ENCODE measurements around the gene GOLGA7B.

The GOLGA7B gene

DNA sequence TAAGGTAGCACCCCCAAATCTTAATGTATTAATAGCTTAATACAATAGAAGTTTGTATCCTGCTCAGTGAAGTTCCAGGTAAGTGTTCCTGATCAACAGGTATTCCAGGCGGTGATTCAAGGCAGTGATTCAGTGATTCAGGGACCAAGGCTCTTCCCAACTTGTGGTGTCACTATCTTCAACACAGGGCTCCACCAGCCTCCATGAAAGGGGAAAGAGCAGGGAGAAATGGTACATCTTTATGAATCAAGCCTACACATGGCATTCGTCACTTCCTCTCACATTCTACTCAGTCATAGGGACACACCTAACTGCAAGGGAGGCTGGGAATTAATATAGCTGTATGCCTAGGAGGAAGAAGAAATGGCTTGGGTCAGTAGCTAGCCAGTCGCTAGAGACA lies 5.1 kb downstream of the GOLGA7B start:
- no peaks in the 10 kb centered on the region for H3K36me3 ChIP-seq
- H3K27ac ChIP-seq = no peak overlapping the region
- H3K27me3 ChIP-seq = peaks cover 7 to 17% (median 13%) of the 10 kb centered on the region in 11 experiments; a peak in 20 of 22 replicates
- H3K4me3 ChIP-seq = no peak overlapping the region
- H3K4me1 ChIP-seq = peaks cover 20 to 83% (median 50%) of the 10 kb centered on the region in 10 experiments
- H3K9me3 ChIP-seq (replicated peaks in 1 of 11) = no peaks in the 10 kb centered on the region
- no peak for TF ChIP-seq Cebpa-rat (IDR thresholded peaks at IDR 0.05)
- H3K9ac ChIP-seq = no peak overlapping the region
- H4K20me1 ChIP-seq = peaks cover 0 to 18% (median 6%) of the 10 kb centered on the region in 11 experiments; a peak in 10 of 22 replicates
- H3K4me2 ChIP-seq = peak overlapping the region in 3 of 11 experiments; percentile 21 to 85 (median 44); a peak in 6 of 22 replicates

DNA sequence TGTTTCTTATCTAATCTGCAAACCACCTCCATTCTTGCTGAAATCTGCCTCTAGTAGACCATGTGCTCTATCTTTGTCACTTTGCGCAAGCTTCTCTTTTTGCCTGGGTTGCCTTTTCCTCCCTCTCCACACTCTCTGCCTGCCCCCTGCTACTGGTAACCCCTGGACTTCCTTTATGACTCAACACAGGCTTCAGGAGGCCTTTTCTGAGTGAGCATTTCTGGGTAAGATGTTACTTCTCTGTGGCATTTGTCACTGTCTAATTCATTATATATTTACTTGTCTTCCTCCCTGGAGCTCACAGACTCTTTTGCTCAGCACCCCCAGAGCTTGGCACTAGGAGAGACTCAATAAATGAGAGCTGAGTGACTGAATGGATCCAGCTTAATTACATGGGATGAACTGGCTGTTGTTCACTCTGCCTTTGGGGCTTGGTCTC lies 8.4 kb downstream of the GOLGA7B start:
- H3K27me3 ChIP-seq = no peaks in the 10 kb centered on the region
- peak overlapping the region in 2 of 11 experiments; percentile 26 to 36; a peak in 4 of 22 replicates for H3K9ac ChIP-seq
- peaks cover 0 to 3% (median 0%) of the 10 kb centered on the region in 11 experiments; a peak in 2 of 22 replicates for H4K20me1 ChIP-seq
- peak overlapping the region in 10 of 11 experiments; percentile 2 to 81 (median 69); a peak in 17 of 22 replicates for H3K4me2 ChIP-seq
- no peaks in the 10 kb centered on the region for H3K36me3 ChIP-seq
- TF ChIP-seq Cebpa-rat (IDR thresholded peaks at IDR 0.05) = peak in 4 of 11 experiments; percentile 13 to 60 (median 40); a peak in 2 of 22 replicates
- peaks cover 0 to 67% (median 21%) of the 10 kb centered on the region in 10 experiments; a peak in 17 of 20 replicates for H3K4me1 ChIP-seq
- H3K9me3 ChIP-seq (replicated peaks in 1 of 11) = no peaks in the 10 kb centered on the region
- peak overlapping the region in 6 of 11 experiments; percentile 29 to 64 (median 46); a peak in 9 of 22 replicates for H3K27ac ChIP-seq
- H3K4me3 ChIP-seq = no peak overlapping the region

DNA sequence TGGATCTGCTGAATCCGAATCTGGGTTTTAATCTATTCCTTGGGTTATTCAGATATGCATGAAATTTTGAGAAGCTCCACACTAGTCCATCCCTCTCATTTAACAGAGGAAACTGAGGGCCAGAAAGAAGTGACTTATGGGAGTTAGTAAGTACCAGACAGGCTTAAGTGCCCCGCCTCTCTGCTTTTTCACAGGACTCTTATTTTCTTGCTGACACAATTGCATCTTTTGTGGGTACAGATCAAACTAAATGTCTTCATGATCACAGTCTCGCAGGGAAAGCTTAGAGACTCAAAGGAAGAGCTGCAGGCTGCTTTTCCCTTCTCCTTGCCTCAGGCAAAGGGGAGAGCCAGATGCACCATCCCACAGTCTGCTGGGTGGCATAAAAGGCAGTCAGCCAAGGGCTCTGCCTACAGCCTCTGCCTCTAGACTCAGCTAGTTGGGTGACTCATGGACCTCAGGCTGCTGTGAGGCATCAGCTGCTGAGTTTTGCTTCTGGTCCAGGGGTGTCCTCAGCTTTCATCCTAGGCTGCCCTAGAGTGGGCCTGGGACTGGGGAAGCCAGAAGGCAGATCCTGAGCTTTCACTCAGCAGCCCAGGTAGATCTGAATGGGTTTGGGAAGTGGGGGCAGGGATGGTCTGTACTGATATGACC lies 11.6 kb downstream of the GOLGA7B start:
- Histone ChIP-seq H3K27ac (no peak overlapping the region), H4K20me1 (no peaks in the 10 kb centered on the region; a peak in 2 of 22 replicates), H3K4me1 (peaks cover 0 to 41% (median 16%) of the 10 kb centered on the region in 10 experiments; a peak in 16 of 20 replicates), H3K4me2 (peak overlapping the region in 2 of 11 experiments; percentile 23 to 52; a peak in 3 of 22 replicates), H3K27me3 (no peaks in the 10 kb centered on the region), H3K9ac (no peak overlapping the region), H3K36me3 (no peaks in the 10 kb centered on the region), H3K9me3 (replicated peaks in 1 of 11) (no peaks in the 10 kb centered on the region), H3K4me3 (no peak overlapping the region)
- TF ChIP-seq Cebpa-rat (IDR thresholded peaks at IDR 0.05) = no peak

DNA sequence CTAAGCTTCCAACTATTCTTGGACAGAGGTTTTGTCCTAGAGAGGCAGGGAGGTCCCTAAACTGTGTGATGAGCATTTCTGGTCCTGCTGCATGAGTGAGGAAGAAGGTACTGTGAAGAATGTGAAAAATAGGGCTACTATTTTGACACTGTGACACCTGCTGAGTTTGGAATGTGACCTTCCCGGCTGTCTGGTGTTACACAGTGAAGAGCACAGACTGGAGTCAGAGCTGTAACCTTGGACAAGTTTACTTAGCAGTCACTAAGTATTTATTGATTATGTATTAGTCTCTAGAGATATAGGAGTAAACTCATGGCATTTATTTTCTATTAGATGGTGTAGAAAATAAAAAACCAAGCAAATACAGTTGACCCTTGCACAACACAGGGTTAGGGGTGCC lies 12.3 kb downstream of the GOLGA7B start:
- H4K20me1 ChIP-seq = no peaks in the 10 kb centered on the region; a peak in 2 of 22 replicates
- peaks cover 0 to 39% (median 16%) of the 10 kb centered on the region in 10 experiments; a peak in 16 of 20 replicates for H3K4me1 ChIP-seq
- H3K9me3 ChIP-seq (replicated peaks in 1 of 11) = no peaks in the 10 kb centered on the region
- TF ChIP-seq Cebpa-rat (IDR thresholded peaks at IDR 0.05) = no peak
- H3K36me3 ChIP-seq = no peaks in the 10 kb centered on the region
- no peaks in the 10 kb centered on the region for H3K27me3 ChIP-seq
- no peak overlapping the region for H3K27ac ChIP-seq
- H3K4me3 ChIP-seq = no peak overlapping the region
- peak overlapping the region in 2 of 11 experiments; percentile 23 to 52; a peak in 3 of 22 replicates for H3K4me2 ChIP-seq
- no peak overlapping the region for H3K9ac ChIP-seq

DNA sequence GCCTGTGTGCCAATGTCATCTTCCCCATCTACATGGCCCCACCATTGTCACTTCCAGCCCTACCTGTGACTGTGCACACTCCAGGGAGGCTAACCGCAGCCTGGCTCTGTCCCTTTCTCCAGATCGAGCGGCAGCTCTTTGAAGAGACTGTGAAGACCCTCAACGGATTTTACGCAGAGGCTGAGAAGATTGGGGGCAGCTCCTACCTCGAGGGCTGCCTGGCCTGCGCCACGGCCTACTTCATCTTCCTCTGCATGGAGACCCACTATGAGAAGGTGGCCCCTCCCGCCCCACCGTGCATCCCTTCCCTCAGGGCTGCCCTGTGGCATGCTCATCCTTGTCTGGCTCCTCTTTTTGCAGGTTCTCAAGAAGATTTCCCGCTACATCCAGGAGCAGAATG lies 14.2 kb downstream of the GOLGA7B start:
- Histone ChIP-seq H4K20me1 (no peaks in the 10 kb centered on the region; a peak in 2 of 22 replicates), H3K9ac (no peak overlapping the region), H3K9me3 (replicated peaks in 1 of 11) (no peaks in the 10 kb centered on the region), H3K4me1 (peaks cover 2 to 21% (median 7%) of the 10 kb centered on the region in 10 experiments), H3K36me3 (no peaks in the 10 kb centered on the region), H3K4me3 (no peak overlapping the region), H3K4me2 (no peak overlapping the region), H3K27ac (no peak overlapping the region), H3K27me3 (no peaks in the 10 kb centered on the region)
- TF ChIP-seq Cebpa-rat (IDR thresholded peaks at IDR 0.05) = no peak

DNA sequence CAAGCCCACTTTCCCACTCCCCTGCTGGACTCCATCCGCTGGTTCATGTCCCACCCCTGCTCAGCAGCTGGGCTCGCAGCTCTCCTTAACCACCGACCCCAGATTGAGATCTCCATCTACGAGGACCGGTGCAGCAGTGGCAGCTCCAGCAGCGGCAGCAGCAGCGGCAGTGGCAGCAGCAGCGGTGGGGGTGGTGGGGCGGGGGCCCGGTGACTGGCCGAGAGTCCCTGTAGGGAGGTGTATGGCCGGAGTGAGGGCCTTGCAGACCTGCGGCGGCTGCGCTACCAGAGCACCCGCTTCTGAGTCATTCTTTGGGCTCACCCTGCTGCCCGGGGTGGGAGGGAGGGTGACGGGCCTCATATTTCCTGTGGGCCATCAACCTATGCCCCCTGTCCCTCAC lies 15.8 kb downstream of the GOLGA7B start:
- no peaks in the 10 kb centered on the region for H3K27me3 ChIP-seq
- H3K27ac ChIP-seq = no peak overlapping the region
- H3K4me2 ChIP-seq = no peak overlapping the region
- no peak overlapping the region for H3K4me3 ChIP-seq
- no peaks in the 10 kb centered on the region; a peak in 2 of 22 replicates for H4K20me1 ChIP-seq
- H3K4me1 ChIP-seq = peaks cover 14 to 24% (median 22%) of the 10 kb centered on the region in 10 experiments
- TF ChIP-seq Cebpa-rat (IDR thresholded peaks at IDR 0.05) = no peak
- H3K9ac ChIP-seq = no peak overlapping the region
- H3K9me3 ChIP-seq (replicated peaks in 1 of 11) = no peaks in the 10 kb centered on the region
- no peaks in the 10 kb centered on the region for H3K36me3 ChIP-seq

DNA sequence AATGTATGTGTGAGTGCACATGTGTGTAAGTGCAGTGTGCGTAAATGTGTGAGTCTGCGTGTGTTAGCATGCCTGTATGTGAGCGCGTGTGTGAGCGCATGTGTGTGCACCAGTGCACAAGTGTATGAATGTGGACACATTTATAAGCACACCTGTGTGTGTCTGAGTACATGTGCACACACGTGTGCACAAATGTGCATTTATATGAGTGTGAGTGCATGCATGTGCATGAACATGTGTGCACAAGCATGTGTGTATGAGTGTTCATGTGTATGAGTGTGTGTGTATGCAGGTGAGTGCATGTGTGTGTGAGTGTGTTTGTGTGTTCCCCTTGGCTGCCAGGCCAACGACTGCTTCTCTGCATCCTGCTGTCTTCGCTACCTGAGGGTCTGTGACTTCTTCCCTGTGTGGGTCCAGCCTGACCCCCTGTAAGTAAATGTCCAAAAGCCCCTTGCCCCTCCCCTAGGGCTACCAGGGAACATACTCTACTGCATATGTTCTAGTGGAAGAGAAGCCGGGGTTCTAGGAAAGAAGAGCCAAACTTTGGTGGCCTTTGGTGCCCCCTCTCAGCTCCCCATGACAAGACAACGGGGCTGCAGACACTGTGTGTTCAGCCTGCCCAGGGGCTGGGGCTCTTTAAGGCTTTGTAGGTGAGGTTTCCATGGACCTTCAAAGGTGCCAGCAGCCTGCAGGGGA lies 17.0 kb downstream of the GOLGA7B start:
- TF ChIP-seq Cebpa-rat (IDR thresholded peaks at IDR 0.05) = no peak
- Histone ChIP-seq H3K9me3 (replicated peaks in 1 of 11) (no peaks in the 10 kb centered on the region), H3K27me3 (no peaks in the 10 kb centered on the region), H3K4me2 (no peak overlapping the region), H4K20me1 (no peaks in the 10 kb centered on the region; a peak in 2 of 22 replicates), H3K4me3 (no peak overlapping the region), H3K4me1 (peaks cover 13 to 24% (median 17%) of the 10 kb centered on the region in 10 experiments), H3K9ac (no peak overlapping the region), H3K27ac (no peak overlapping the region), H3K36me3 (no peaks in the 10 kb centered on the region)

DNA sequence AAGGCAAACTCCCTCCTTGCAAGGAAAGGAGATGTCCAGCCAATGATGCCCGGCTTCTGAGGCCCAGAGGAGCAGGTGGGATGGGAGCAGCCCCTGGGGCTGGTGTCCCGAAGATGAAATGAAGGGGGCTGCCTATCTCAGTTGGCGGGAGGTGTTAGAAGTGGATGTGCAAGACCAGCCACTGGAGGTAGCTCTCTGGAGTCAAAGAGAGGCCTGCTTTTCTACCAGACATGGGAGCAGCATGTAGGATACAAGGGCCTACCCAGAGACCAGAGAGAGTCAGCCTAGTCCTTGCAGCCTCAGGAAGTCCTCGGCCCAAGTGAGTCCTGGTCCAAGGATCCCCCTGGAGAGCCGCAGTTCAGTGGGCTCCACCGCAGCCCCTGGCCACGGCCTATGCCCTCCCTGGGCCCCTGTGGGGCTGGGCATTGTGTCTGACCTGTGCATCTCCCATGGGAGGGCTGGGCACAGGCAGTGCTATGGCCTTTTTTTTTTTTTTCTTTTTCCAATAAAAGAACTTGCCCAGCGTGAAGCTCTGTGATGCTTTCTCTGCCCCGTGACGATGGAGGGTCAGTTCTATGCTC lies 17.7 kb downstream of the GOLGA7B start:
- no peak overlapping the region for H3K4me2 ChIP-seq
- no peak for TF ChIP-seq Cebpa-rat (IDR thresholded peaks at IDR 0.05)
- peaks cover 10 to 24% (median 17%) of the 10 kb centered on the region in 10 experiments for H3K4me1 ChIP-seq
- no peak overlapping the region for H3K4me3 ChIP-seq
- no peak overlapping the region for H3K27ac ChIP-seq
- no peaks in the 10 kb centered on the region for H3K27me3 ChIP-seq
- H3K9me3 ChIP-seq (replicated peaks in 1 of 11) = no peaks in the 10 kb centered on the region
- H3K36me3 ChIP-seq = no peaks in the 10 kb centered on the region
- H4K20me1 ChIP-seq = no peaks in the 10 kb centered on the region; a peak in 1 of 22 replicates
- no peak overlapping the region for H3K9ac ChIP-seq

DNA sequence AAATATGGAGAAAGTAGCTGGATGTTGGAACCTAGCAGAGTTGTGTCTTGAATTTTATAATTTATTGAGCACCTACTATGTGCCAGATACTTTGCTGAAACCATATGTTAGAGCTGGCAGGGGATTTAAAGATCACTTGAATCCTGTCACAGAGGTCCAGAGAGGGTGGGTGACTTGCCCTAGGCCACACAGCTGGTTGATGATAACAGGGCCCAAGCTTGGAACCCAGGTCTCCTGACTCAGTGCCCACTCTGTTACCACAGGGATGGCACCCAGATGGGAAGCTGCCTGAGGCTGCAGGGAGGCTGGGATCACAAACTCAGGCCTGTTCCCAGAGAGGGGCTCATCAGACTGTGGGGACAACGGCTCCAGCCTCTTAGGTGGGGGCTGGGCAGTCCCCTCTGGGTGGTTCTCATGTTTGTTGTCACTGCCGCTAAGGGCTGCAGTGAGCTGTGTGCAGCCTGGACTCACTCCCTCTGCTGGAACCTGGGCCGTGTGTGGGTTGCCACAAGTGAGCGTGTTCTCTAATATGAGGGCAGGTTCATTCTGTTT lies 18.6 kb downstream of the GOLGA7B start:
- Histone ChIP-seq H3K27ac (no peak overlapping the region), H3K4me3 (no peak overlapping the region), H3K4me2 (peak overlapping the region in 4 of 11 experiments; percentile 63 to 86 (median 82); a peak in 4 of 22 replicates), H3K9ac (no peak overlapping the region), H3K9me3 (replicated peaks in 1 of 11) (no peaks in the 10 kb centered on the region), H3K36me3 (no peaks in the 10 kb centered on the region), H3K4me1 (peaks cover 10 to 24% (median 17%) of the 10 kb centered on the region in 10 experiments), H4K20me1 (no peaks in the 10 kb centered on the region; a peak in 1 of 22 replicates), H3K27me3 (no peaks in the 10 kb centered on the region)
- TF ChIP-seq Cebpa-rat (IDR thresholded peaks at IDR 0.05) = no peak
